H1 (cell line): ENCODE data around the gene USP17L19. TPM values are rescaled to one million over a fixed set of nuclear protein-coding genes. Genes with fewer than 3 reads are reported as not detected.
"Not testable (repeated sequence)": the region's sequence is repeated elsewhere in the genome, so short reads cannot be mapped to it uniquely, and the experiment has no call there.

ENCODE experiments used
- CTCF ChIA-PET: fragments of 300-600 bp; sonication (Branson Sonifier 250); formaldehyde crosslinking; loops from one replicate; lab custom pipeline; 2021; ENCODE audit not compliant: partially characterized antibody; lab: Charles Lee
- POLR2A ChIA-PET: fragments of 300-600 bp; sonication (Branson Sonifier 250); formaldehyde crosslinking; loops from one replicate; lab custom pipeline; 2021; ENCODE audit warnings: inconsistent platforms; ENCODE audit not compliant: partially characterized antibody; lab: Charles Lee
- DNase-seq, 2 experiments: peaks; one replicate each; pipeline versions ENCODE4 v3.0.0 to v3.0.0-alpha.2; 2010 to 2022; ENCODE audit warnings: low spot score in 2 of 2, low read depth in 1 of 2, mixed read lengths in 1 of 2
- FAIRE-seq: peaks from 2 replicates; lab custom pipeline; 2011; peaks lifted over from hg19 to GRCh38; lab: Jason Lieb, UNC
- H2AFZ ChIP-seq: 2 replicates; pipeline ENCODE4 v1.8.1; 2012; ENCODE audit warnings: low read length, inconsistent platforms
- H2AK5ac ChIP-seq: 2 replicates; pipeline ENCODE4 v1.6.1; 2013; ENCODE audit warnings: low read depth, low read length
- H2BK120ac ChIP-seq: replicated peaks from 2 replicates; pipeline ENCODE3; 2013; ENCODE audit warnings: low read depth, low read length, inconsistent platforms
- H2BK12ac ChIP-seq: 2 replicates; pipeline ENCODE4 v1.6.1; 2013; ENCODE audit warnings: low read depth, low read length
- H2BK15ac ChIP-seq: 2 replicates; pipeline ENCODE4 v1.6.1; 2013; ENCODE audit warnings: low read length
- H2BK20ac ChIP-seq: 2 replicates; pipeline ENCODE4 v1.6.1; 2013; ENCODE audit warnings: low read length
- H2BK5ac ChIP-seq: 2 replicates; pipeline ENCODE4 v1.6.1; 2013; ENCODE audit warnings: low read depth, low read length
- H3K14ac ChIP-seq: 2 replicates; pipeline ENCODE4 v1.6.1; 2013; ENCODE audit warnings: inconsistent platforms; ENCODE audit not compliant: insufficient read length
- H3K18ac ChIP-seq: 2 replicates; pipeline ENCODE4 v1.6.1; 2013; ENCODE audit warnings: low read length; ENCODE audit errors: extremely low read depth
- H3K23ac ChIP-seq: 2 replicates; pipeline ENCODE4 v1.6.1; 2013; ENCODE audit warnings: inconsistent platforms; ENCODE audit not compliant: insufficient read length
- H3K23me2 ChIP-seq: 2 replicates; pipeline ENCODE4 v1.6.1; 2013; ENCODE audit warnings: low read depth, low read length
- H3K27ac ChIP-seq: 2 replicates; pipeline ENCODE4 v1.6.1; 2011; ENCODE audit warnings: low read depth, low read length, inconsistent platforms
- H3K27me3 ChIP-seq, 4 experiments: replicated peaks in 1 of 4; 1 replicate in 1 of 4; 2 replicates in 3 of 4; pipeline versions ENCODE4 v1.6.1 to v1.8.1; 2011 to 2013; ENCODE audit warnings: low read length in 3 of 4, mild to moderate bottlenecking in 3 of 4, inconsistent platforms in 2 of 4, mixed read lengths in 2 of 4, moderate library complexity in 1 of 4; ENCODE audit not compliant: control insufficient read depth in 3 of 4, insufficient read depth in 3 of 4; ENCODE audit errors: extremely low read depth in 1 of 4
- H3K36me3 ChIP-seq, 4 experiments: 2 replicates each; pipeline versions ENCODE4 v1.6.1 to v1.8.1; 2011 to 2013; ENCODE audit warnings: mild to moderate bottlenecking in 4 of 4, low read length in 3 of 4, moderate library complexity in 2 of 4, control low read depth in 1 of 4, inconsistent platforms in 1 of 4; ENCODE audit not compliant: insufficient read depth in 4 of 4, control insufficient read depth in 2 of 4
- H3K4ac ChIP-seq: replicated peaks from 2 replicates; pipeline ENCODE3; 2013; ENCODE audit warnings: low read length, low read depth, mixed read lengths, inconsistent platforms; ENCODE audit not compliant: insufficient read length
- H3K4me1 ChIP-seq, 4 experiments: replicated peaks in 1 of 4; 1 replicate in 1 of 4; 2 replicates in 3 of 4; pipeline versions ENCODE4 v1.6.1 to v1.8.1; 2011 to 2013; ENCODE audit warnings: low read length in 3 of 4, inconsistent platforms in 2 of 4, mixed read lengths in 1 of 4; ENCODE audit not compliant: insufficient read depth in 4 of 4, control insufficient read depth in 3 of 4
- H3K4me2 ChIP-seq, 2 experiments: 2 replicates each; pipeline versions ENCODE4 v1.6.1 to v1.8.1; 2011 to 2013; ENCODE audit warnings: low read depth in 2 of 2, low read length in 2 of 2, control low read depth in 1 of 2, inconsistent platforms in 1 of 2, mild to moderate bottlenecking in 1 of 2; ENCODE audit not compliant: insufficient read depth in 1 of 2
- H3K4me3 ChIP-seq, 4 experiments: fragments of 200-600, 300-600 bp in 1 of 4; sonication (generic), shearing (Covaris generic), sonication (Bioruptor Twin) in 1 of 4; 2 replicates each; pipeline versions ENCODE4 v1.5.1 to v1.8.1; 2011 to 2016; ENCODE audit warnings: low read length in 4 of 4, low read depth in 3 of 4, control low read depth in 2 of 4, inconsistent platforms in 2 of 4, mild to moderate bottlenecking in 2 of 4, mixed read lengths in 1 of 4, moderate library complexity in 1 of 4; ENCODE audit not compliant: insufficient read depth in 2 of 4; ENCODE audit errors: extremely low read depth in 1 of 4
- H3K56ac ChIP-seq: replicated peaks from 2 replicates; pipeline ENCODE3; 2013; ENCODE audit warnings: low read depth, mild to moderate bottlenecking, mixed read lengths, low read length, inconsistent platforms; ENCODE audit not compliant: insufficient read length
- H3K79me1 ChIP-seq: 2 replicates; pipeline ENCODE4 v1.6.1; 2013; ENCODE audit warnings: low read depth, low read length, control low read depth
- H3K79me2 ChIP-seq, 2 experiments: 2 replicates each; pipeline versions ENCODE4 v1.6.1 to v1.8.1; 2012 to 2013; ENCODE audit warnings: low read length in 2 of 2, mild to moderate bottlenecking in 2 of 2, inconsistent platforms in 1 of 2; ENCODE audit not compliant: insufficient read depth in 2 of 2, control insufficient read depth in 1 of 2
- H3K9ac ChIP-seq, 4 experiments: replicated peaks in 1 of 4; 1 replicate in 1 of 4; 2 replicates in 3 of 4; pipeline versions ENCODE4 v1.6.1 to v1.8.1; 2011 to 2013; ENCODE audit warnings: low read depth in 3 of 4, low read length in 3 of 4, control low read depth in 2 of 4, mild to moderate bottlenecking in 2 of 4, moderate library complexity in 2 of 4, inconsistent platforms in 1 of 4; ENCODE audit errors: extremely low read depth in 1 of 4
- H3K9me3 ChIP-seq, 2 experiments: 2 replicates each; pipeline versions ENCODE4 v1.6.1 to v1.8.1; 2012 to 2013; ENCODE audit warnings: mild to moderate bottlenecking in 2 of 2, moderate library complexity in 2 of 2, control low read depth in 1 of 2, inconsistent platforms in 1 of 2, low read depth in 1 of 2, low read length in 1 of 2, mixed read lengths in 1 of 2; ENCODE audit not compliant: insufficient read depth in 2 of 2
- H4K20me1 ChIP-seq, 2 experiments: replicated peaks in 1 of 2; 2 replicates each; pipeline versions ENCODE3 to v1.8.1; 2011 to 2013; ENCODE audit warnings: inconsistent platforms in 2 of 2, low read length in 2 of 2, mild to moderate bottlenecking in 1 of 2; ENCODE audit not compliant: insufficient read depth in 2 of 2, control insufficient read depth in 1 of 2
- H4K5ac ChIP-seq: 2 replicates; pipeline ENCODE4 v1.6.1; 2013; ENCODE audit warnings: low read length, low read depth, mixed read lengths, inconsistent platforms; ENCODE audit not compliant: insufficient read length
- H4K8ac ChIP-seq: 2 replicates; pipeline ENCODE4 v1.8.0; 2013; ENCODE audit warnings: mild to moderate bottlenecking, moderate library complexity, low read length, inconsistent platforms; ENCODE audit not compliant: insufficient read depth; ENCODE audit errors: extremely low read depth
- H4K91ac ChIP-seq: replicated peaks from 2 replicates; pipeline ENCODE3; 2013; ENCODE audit warnings: low read length, mixed read lengths, inconsistent platforms; ENCODE audit not compliant: insufficient read length
- WGBS, 2 experiments: shearing (Covaris generic) in 1 of 2; methylation state at CpG; one replicate each; pipeline versions ENCODE4 v1.1.6 to v1.1.7; 2013 to 2015; ENCODE audit warnings: low lambda C conversion rate in 2 of 2, mixed read lengths in 2 of 2, inconsistent platforms in 1 of 2, low coverage in 1 of 2, missing lambda C conversion rate in 1 of 2; ENCODE audit not compliant: insufficient replicate concordance in 2 of 2, insufficient coverage in 1 of 2, insufficient read length in 1 of 2; ENCODE audit errors: extremely low coverage in 1 of 2, missing lambda C conversion rate in 1 of 2; 5-methylcytosine and 5-hydroxymethylcytosine counted together
- polyA plus RNA-seq, 7 experiments: library from polyadenylated mRNA; depleted of rRNA in 3 of 7; stranded (reverse) in 5 of 7; unstranded in 2 of 7; fragments of >200 nt in 5 of 7; fragments of 200-250 nt in 2 of 7; gene quantifications; 1 replicate in 5 of 7; 2 replicates in 1 of 7; 4 replicates in 1 of 7; pipeline versions ENCODE4 v1.2.1 to v1.2.3, GENCODE V29; 2011 to 2013; ENCODE audit warnings: missing spikeins in 2 of 7, mixed read lengths in 2 of 7
- total RNA-seq: library from RNA; stranded (reverse); fragmentation: NEBNext Ultra II Directional; extraction: Animal tissue kit (Norgen Biotek cat#: 25700); gene quantifications from 2 replicates; pipeline ENCODE4 v1.2.1, GENCODE V29; 2021

USP17L19 gene
- total and polyA plus RNA-seq, 2 of the 8 experiments (the other 6 are each of a cell fraction or from before 2014, with no cell fraction given): not detected

DNA sequence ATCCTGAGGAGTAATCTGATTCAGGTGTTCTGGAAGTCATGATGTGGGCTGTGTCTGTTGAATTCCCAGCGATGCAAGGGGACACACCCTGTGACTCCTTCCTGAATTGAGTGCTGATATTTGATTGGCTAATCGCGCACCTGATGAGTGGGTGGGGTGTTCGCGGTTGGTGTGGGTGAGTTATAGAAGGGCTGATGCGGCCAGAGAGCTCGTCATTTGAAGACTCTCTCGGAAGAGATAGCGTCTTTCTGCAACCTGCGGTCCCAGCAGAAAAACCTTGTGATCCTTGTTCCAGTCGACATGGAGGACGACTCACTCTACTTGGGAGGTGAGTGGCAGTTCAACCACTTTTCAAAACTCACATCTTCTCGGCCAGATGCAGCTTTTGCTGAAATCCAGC, 42.8 kb upstream of the USP17L19 start, which contains the start of gene USP17L10:
Gene USP17L10, plus strand, starts transcription at position 301 of the 400 bp plus-strand sequence. Its CDS starts 0 bp downstream, at position 301.
- H3K9me3 ChIP-seq, H3K36me3 ChIP-seq, DNase-seq, H3K79me2 ChIP-seq, H3K4me2 ChIP-seq, H2BK20ac ChIP-seq, H4K20me1 ChIP-seq, H3K23me2 ChIP-seq, H2BK15ac ChIP-seq, H2BK120ac ChIP-seq, H2AK5ac ChIP-seq, H3K14ac ChIP-seq, H3K27ac ChIP-seq, H3K4ac ChIP-seq, H2BK5ac ChIP-seq, H2AFZ ChIP-seq, H3K4me1 ChIP-seq, H2BK12ac ChIP-seq, H4K8ac ChIP-seq, H3K27me3 ChIP-seq, H3K23ac ChIP-seq, H3K18ac ChIP-seq, H3K9ac ChIP-seq, H4K91ac ChIP-seq, FAIRE-seq, H3K56ac ChIP-seq, POLR2A ChIA-PET, H4K5ac ChIP-seq, H3K79me1 ChIP-seq, H3K4me3 ChIP-seq, CTCF ChIA-PET: not testable (repeated sequence)
- WGBS, 2 experiments: 84% methylated on average over 10 of the region's 13 CpGs; no CpG with 5 or more reads in 1 of the 2 experiments

DNA sequence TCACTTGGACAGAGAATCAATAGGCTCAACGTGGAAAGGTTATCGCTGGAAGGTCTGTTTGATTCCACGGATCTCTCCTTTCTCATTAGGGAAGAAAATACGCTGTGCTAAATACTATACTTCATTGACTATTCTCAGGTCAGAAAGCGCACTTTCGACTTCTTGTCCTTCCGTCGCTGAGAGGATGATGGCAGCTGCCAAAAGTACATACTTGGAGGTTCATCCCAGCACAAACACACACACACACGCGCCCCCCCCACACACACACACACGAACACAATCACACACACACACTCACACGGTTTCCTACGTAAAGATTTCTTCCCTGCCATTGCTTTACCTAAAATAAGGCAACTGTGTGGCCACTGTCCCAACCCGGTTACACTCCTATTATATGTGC, 38.5 kb upstream of the USP17L19 start:
- H2BK5ac ChIP-seq, H3K18ac ChIP-seq, H3K4me3 ChIP-seq, H3K23ac ChIP-seq, DNase-seq, H3K4me1 ChIP-seq, H4K20me1 ChIP-seq, H3K79me2 ChIP-seq, H2AK5ac ChIP-seq, H3K27ac ChIP-seq, CTCF ChIA-PET, H3K4me2 ChIP-seq, H3K23me2 ChIP-seq, H2BK20ac ChIP-seq, H3K4ac ChIP-seq, H3K14ac ChIP-seq, H3K79me1 ChIP-seq, FAIRE-seq, H2BK120ac ChIP-seq, H3K9me3 ChIP-seq, H3K27me3 ChIP-seq, H4K5ac ChIP-seq, POLR2A ChIA-PET, H4K91ac ChIP-seq, H2BK15ac ChIP-seq, H2BK12ac ChIP-seq, H3K56ac ChIP-seq, H2AFZ ChIP-seq, H3K36me3 ChIP-seq, H3K9ac ChIP-seq, H4K8ac ChIP-seq: not testable (repeated sequence)
- WGBS, 2 experiments: 73% methylated on average over 9 of the region's 14 CpGs; no CpG with 5 or more reads in 1 of the 2 experiments
